Activated gamma-delta T cell treated with Interleukin-2 at 50 U/mL for 16 hours (primary cell): Measurements from ENCODE around the gene RPS6KC1.
A peak's percentile ranks its signal among the peaks of the same experiment; 100 is the strongest.
"Not testable (repeated sequence)": the region's sequence is repeated elsewhere in the genome, so short reads cannot be mapped to it uniquely, and the experiment has no call there.

Experiments used
- DNase-seq: peaks from one replicate; pipeline ENCODE4 v3.0.0-alpha.2; 2020

The RPS6KC1 gene, protein sequence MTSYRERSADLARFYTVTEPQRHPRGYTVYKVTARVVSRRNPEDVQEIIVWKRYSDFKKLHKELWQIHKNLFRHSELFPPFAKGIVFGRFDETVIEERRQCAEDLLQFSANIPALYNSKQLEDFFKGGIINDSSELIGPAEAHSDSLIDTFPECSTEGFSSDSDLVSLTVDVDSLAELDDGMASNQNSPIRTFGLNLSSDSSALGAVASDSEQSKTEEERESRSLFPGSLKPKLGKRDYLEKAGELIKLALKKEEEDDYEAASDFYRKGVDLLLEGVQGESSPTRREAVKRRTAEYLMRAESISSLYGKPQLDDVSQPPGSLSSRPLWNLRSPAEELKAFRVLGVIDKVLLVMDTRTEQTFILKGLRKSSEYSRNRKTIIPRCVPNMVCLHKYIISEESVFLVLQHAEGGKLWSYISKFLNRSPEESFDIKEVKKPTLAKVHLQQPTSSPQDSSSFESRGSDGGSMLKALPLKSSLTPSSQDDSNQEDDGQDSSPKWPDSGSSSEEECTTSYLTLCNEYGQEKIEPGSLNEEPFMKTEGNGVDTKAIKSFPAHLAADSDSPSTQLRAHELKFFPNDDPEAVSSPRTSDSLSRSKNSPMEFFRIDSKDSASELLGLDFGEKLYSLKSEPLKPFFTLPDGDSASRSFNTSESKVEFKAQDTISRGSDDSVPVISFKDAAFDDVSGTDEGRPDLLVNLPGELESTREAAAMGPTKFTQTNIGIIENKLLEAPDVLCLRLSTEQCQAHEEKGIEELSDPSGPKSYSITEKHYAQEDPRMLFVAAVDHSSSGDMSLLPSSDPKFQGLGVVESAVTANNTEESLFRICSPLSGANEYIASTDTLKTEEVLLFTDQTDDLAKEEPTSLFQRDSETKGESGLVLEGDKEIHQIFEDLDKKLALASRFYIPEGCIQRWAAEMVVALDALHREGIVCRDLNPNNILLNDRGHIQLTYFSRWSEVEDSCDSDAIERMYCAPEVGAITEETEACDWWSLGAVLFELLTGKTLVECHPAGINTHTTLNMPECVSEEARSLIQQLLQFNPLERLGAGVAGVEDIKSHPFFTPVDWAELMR

DNA sequence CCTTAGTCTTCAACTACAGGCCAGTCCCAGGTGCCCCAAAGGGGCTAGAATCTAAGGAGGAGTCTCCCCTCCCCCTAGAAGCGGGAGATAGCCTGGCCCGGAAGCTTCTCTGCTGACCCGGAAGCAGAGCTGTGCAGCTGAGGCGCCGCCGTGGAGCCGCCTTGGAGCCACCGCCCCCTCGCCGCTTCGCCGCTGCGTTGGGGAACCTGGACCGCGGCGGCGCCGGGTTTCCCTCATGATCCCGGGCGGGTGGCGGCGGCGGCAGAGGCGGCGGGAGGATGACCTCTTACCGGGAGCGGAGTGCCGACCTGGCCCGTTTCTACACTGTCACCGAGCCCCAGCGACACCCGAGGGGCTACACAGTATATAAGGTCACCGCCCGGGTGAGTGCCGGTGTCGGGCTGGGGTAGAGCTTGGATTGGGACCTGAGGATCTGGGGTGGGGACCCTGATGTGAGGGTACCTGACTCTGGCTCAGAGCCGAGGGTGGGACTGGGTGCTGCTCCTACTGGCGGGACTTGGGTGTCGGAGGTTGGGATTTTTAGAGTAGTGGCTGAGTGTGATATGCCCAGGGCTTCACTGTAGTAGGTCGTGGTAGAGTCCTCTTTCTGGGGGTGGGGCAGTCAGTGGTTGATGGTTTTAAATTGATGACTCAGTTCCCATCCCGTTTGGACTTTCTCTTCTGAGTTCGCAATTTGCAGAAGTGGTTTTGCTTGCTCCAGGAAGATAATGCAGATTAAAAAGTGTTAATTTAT lies at the start of gene RPS6KC1:
Gene RPS6KC1 (plus strand): TSS at position 115 of the 754 bp plus-strand sequence. CDS start 164 bp downstream, at position 279.
- peak; percentile 76 for DNase-seq

DNA sequence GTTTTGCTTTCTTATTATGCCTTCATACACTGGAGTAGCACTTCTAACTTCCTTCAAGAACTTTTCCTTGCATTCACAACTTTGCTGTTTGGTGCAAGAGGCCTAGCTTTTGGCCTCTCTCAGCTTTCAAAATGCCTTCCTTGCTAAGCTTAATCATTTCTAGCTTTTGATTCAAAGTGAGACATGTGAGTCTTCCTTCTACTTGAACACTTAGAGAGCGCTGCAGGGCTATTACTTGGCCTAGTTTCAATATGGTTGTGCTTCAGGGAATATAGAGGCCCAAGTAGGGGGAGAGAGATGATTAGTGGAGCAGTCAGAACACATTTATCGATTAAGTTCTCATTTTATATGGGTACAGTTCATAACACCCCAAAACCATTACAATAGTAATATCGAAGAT lies 47.8 kb upstream of the RPS6KC1 start:
- DNase-seq, result no peak

DNA sequence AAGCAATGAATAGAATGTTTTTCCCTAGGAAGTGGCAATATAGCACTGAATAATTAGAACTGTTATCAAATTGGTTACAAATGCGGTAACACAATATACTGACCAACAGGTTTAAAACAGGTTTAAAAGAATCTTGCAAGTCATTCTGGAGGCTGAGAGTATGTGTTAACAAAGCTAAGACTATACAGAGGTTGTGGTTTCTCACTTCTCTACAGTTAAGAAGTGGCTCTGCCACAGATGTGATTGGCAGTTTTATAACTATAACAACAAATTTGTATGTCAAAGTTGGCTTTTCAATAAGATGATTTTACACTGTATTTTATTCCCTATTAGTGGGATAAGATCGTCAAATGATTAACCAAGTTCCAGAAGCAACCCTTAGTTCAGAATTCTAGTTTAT lies 42.5 kb upstream of the RPS6KC1 start:
- no peak for DNase-seq

DNA sequence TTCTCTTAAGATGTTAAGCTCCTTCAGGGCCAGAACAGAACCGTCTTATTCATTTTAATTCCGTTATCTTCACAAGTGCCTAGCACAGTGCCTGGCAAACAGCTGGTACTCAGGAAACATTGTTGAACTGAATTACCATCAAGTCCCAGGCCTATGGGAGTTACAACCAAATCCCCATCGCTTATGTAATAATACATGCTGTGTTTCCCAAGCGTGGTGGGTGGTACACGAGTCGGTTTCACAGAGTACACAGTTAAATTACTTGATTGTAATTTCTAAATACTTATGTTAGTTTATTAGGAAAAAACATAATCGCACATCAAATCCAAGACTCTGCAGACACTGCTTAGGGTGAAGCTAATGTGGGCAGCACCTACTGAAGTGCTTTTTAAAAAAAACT lies 36.4 kb upstream of the RPS6KC1 start:
- DNase-seq, result no peak

DNA sequence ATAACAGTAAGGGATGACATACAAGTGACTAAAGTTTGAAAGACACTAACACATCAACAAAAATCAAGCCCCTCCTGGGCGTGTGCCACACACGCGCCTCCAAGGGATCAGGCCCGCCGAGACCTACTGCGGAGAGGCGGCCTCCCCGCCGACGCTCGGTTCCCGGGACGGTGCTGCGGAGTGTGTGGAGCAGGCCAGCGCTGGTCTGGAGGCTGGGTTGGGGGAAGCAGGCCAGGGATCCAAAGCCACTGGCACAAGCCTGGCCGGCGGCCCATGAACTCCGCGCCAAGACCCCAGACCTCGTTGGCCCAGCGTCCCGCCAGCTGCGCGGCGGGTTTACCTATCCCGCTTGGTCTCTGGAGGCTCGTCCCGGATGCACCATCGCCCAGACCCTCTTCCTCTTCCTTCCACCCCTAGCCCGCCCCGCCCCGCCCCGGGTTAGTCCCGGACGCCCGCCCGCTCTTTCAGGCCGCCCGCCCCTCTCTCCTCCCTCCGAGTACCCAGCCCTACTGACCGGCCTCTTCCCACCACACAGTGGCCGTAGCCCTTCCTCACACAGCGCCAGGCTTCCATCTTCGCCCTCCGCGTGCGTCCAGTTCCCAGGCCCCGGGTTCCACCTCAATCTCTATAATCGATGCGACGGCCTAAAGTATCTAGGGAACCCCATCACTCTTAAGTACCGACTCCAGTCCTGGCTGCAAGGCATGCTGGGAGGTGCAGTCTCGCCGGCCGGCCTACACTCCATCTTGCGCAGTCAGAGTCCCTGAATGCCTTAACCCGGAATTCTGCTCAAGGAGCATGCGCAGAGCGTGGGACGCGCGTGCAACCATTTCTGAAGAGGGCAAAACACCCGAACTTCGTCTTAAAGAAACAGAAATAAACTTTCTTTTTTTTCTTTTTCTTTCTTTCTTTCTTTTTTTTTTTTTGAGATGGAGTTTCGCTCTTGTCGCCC lies 35.7 kb upstream of the RPS6KC1 start, which contains the start of gene ANGEL2:
Gene ANGEL2 (minus strand): TSS at position 769 of the 952 bp plus-strand sequence. CDS start 196 bp downstream, at position 573.
- DNase-seq, result peak; percentile 94

DNA sequence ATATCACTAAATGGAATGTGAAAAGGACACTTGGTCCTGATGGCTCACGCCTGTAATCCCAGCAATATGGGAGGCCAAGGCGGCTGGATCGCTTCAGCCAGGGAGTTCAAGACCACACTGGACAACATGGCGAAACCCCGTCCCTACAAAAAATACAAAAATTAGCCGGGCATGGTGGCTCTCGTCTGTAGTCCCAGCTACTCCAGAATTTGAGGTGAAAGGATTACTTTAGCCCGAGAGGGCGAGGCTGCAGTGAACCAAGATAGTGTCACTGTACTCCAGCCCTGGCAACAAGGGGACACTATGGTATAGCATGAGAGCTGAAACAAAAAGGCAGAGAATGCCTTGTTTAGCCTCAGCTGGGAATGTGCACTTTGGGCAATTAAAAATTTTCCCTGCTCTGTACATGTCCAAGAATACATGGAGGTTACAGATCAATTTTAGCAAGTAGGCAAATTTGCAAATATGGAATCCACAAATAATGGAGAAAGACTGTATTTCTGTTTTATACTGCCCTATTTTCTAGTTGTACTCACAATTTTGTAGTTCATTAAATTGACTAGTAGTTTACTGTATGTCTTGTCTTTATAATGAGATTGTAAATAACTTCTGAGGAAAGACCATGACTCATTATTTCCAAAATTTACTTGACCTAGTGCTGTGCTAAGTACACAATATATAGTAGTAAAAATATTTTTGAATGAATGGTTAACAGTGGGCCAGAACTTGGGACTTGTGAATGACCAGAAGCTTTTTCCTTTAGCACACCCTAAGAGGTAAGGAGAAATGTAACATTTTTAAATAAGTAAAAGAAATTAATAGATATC lies 33.4 kb upstream of the RPS6KC1 start:
- DNase-seq, result no peak

DNA sequence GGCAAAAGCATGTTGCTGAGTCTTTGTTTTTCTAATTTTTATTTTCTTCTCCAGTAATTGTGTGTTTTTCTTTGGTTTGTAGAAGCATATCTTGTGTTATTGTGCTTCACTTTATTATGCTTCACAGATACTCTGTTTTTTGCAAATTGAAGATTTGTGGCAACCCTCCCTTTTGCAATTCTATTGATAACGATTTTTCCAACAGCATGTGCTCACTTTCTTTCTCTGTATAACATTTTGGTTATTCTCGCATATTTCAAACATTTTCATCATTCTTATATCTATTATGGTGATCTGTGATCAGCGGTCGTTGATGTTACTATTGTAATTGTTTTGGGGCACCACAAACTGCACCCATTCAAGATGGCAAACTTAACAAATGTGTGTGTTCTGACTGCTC lies 31.6 kb upstream of the RPS6KC1 start:
- DNase-seq, result no peak

DNA sequence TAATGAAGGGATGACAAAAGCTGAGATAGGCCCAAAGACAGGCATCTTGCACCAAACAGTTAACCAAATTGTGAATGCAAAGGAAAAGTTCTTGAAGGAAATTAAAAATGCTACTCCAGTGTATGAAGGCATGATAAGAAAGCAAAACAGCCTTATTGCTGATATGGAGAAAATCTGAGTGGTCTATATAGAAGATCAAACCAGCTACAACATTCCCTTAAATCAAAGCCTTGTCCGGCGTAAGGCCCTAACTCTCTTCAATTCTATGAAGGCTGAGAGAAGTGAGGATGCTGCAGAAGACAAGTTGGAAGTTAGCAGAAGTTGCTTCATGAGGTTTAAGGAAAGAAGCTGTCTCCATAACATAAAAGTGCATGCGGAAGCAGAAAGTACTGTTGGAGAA lies 31.0 kb upstream of the RPS6KC1 start:
- DNase-seq, result no peak

DNA sequence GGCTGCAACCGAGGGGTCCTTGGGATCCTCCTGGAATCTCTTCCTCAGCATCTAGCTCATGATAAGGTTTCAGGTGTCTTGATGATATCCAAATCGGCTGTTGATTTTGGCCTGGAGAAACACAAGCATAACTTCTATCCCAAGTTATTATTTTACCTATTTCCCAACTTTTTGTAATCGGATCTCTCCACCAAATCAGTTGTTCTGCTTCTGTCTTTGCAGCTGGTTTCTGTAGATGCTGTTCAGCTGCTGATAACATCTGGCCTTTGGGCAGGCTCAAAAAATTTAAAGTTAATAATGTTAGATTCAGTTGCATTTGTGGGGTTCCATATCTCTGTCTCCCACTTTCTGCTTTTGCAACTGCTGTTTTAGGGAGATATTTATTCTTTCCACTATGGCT lies 24.0 kb upstream of the RPS6KC1 start:
- not testable (repeated sequence) for DNase-seq

DNA sequence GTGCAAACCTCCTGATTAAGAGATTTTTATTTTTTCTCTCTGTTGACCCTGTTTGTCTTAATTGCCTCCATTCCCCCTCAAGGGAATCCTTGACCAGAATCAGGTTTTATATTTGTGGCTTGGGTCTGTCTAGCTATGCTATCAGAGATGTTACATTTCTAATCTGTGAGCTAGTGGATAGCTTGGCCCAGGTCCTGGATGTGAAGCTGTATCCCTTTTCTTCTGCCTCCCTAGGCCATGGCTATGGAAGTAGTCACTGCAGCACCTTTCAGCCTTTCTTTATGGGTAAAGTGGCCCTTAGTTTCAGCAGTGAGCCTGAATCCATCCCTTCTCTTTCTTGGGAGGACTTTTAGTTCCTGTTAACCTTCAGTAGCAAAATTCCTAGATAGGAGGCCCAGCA lies 18.4 kb upstream of the RPS6KC1 start:
- no peak for DNase-seq

DNA sequence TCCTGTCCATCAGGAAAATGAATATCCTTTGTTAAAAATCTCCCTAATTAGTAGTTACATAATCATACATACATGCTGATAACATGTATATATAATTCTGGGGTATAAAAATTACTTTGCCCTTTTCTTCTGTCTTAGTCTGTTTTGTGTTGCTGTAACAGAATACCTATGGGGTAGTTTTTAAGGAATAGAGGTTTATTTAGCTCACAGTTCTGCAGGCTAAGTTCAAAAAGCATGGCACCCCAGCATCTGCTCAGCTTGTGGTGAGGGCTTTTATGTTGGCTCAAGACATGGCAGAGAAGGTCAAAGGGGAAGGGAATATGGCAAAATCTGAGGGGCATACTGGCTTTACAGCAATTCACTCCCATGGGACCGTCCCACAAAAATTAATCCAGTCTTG lies 16.3 kb upstream of the RPS6KC1 start:
- DNase-seq, result no peak

DNA sequence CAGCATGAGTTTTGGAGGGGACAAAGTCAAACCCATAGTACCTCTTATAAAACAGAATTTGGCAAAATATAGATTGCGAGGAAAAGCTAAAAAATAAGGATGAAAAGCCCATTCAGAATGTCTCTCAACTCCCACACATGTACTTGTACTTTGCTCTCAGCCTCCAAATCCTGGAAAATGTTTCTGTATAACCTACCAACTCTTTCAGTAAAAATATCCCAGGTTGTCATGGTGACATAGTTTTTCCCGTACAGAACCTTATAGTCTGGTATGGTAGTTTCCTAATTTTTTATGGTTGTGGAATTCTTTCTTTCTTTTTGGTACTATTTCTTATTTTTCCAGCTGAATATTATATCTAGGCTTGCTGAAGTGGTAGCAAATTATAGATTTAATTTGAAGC lies 15.5 kb upstream of the RPS6KC1 start:
- no peak for DNase-seq

DNA sequence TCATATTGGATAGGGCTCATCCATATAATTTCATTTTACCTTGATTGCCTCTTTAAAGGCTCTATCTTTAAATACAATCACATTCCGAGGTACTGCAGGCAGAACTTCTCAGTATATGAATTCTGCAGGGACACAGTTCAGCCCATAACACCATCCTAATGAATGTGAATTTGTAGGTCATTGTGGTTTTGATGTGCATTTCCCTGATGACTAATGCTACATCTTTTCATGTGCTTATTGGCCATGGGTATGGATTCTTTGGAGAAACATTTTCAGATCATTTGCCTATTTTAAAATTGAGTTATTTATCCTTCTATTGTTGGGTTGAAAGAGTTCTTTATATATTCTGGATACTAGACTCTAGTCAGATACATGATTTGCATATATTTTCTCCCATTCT lies 9.6 kb upstream of the RPS6KC1 start:
- no peak for DNase-seq

DNA sequence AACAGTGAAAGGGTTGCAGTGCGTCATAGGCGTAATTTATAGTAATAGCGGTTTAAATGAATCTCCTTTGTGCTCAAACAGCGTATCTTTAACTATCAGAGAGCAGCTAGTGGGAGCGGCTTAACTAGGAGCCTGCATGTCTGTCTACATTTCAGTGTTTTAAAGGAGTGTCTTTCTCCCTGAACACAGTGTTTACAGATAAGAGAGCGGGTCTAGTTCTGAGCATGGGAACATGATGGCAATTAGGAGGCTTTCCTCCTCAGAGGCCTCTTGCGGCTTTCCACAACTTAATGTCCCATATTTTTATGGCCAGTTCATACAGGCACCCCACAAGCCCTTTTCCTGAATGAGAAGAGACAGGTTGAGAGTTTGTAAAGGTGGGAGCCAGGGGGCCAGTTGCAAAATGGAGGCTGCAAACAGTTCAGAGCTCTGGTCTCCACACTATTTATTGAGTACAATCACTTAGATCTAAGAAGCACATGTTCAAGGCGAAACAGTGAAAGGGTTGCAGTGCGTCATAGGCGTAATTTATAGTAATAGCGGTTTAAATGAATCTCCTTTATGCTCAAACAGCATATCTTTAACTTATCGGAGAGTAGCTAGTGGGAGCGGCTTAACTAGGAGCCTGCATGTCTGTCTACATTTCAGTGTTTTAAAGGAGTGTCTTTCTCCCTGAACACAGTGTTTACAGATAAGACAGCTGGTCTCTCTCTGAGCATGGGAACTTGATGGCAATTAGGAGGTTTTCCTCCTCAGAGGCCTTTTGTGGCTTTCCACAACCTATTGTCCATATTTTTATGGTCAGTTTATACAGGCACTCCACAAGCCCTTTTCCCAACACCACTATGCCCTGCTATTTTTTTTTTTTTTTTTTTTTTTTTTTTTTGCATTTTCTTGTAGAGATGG lies 5.5 kb upstream of the RPS6KC1 start:
- not testable (repeated sequence) for DNase-seq

DNA sequence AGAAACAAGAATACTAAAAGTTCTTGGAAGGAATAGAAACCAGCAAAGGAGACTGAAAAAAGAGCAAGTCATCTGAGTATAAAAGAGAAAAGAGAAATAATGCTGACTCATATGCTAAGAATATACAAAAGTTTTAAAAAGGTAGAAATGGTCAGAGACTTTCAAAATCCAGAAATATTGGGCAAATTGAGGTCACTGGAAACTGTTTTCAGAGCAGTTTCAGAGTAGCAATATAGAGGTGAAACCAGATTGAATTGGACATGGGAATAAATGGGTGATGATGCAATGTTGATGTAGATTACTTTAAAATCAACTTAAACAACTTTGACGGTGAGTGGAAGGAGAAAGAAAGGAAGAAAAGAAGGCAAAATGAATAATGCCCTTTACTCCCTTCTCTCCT lies 1.8 kb upstream of the RPS6KC1 start:
- no peak for DNase-seq

DNA sequence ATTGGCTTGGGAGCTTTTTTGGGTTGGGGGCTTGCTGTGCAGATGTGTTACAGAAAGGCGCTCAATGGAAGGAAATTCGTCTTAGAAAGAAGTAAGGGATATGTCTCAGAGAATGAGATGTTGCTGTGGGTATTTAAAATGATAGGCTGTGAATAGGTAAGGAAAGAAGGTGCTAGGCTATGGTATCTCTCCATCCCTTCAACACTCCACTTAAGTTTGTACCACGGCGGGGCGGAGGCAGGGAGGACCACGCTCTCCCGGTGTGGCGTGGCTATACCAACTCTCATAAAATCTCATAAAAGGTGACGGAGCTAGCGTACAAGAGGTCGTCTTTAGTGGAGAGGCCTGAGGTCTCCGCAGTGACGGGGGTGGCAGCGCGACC lies 305 bp upstream of the RPS6KC1 start:
- DNase-seq, result no peak

DNA sequence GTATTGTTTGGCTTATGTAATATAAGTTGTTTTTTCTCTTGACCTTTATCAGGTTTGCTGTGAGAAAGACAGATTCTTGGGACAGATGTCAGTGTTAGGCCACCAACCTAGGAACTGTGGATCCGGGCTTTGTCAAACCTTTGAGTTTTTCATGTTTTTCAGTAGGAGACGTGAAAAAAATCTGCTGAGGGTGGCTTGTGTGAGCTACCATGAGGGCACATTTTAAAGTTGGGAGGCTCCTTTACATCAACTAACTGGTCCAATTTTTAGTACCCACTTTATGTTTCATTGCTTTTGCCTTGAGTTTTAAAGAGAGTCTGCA lies 801 bp downstream of the RPS6KC1 start:
- no peak for DNase-seq

DNA sequence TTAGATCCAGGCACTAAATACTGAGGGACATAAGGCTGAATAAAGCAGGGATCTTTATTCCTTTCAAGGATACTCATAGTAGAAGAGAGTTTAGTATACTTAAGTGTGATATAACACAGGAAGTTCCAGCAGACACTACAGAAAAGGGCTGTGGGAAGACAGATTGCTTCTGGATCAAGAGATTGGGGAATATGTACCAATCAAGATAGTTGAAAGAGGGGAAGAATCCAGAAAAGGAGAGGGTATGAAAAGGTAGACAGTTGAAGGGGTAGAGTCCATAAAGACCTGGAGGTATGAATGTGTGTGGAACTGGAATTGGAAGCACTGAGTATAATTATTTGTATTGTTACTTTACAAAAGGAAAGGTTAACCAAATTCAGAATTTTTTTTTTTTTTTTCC lies 2.4 kb downstream of the RPS6KC1 start:
- no peak for DNase-seq

DNA sequence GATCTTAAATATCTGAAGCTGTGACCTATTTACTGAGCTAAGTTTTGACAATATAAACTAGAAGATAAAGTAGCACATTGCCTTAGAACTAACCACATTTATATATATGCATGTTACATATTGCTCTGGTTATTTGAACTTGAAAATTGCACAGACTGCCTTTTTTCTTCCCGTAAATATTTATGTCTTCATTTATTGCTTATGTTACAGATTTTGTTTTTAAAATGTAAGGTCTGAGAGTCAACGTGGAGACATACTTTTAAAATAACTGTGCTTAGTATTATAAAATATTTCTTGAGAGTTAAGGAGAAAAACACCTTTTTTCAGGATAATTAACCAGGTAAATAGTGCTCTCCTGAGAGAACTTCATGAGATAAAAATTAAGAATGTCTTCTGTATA lies 3.1 kb downstream of the RPS6KC1 start:
- DNase-seq, result no peak
